Kidney epithelial cell (primary cell): ENCODE measurements around the gene NME5. TPM values are rescaled to one million over a fixed set of nuclear protein-coding genes. Genes with fewer than 3 reads are reported as not detected.
"Not testable (repeated sequence)": the region's sequence is repeated elsewhere in the genome, so short reads cannot be mapped to it uniquely, and the experiment has no call there.

Experiments used
- DNase-seq: peaks from one replicate; pipeline ENCODE4 v3.0.0-alpha.2; 2010; ENCODE audit warnings: low read depth
- H3K27me3 ChIP-seq: 2 replicates; pipeline ENCODE4 v1.6.0; 2011; ENCODE audit warnings: low read length; ENCODE audit not compliant: control insufficient read depth, insufficient read depth
- H3K36me3 ChIP-seq: 2 replicates; pipeline ENCODE4 v1.5.1; 2011; ENCODE audit warnings: low read length; ENCODE audit not compliant: control insufficient read depth, insufficient read depth
- H3K4me3 ChIP-seq: 2 replicates; pipeline ENCODE4 v1.5.1; 2011; ENCODE audit warnings: low read depth, mild to moderate bottlenecking, control low read depth, low read length
- CTCF ChIP-seq: IDR thresholded peaks from 2 replicates; pipeline ENCODE4 v1.5.1; 2011; ENCODE audit warnings: mild to moderate bottlenecking, moderate library complexity, low read length, control low read depth, inconsistent platforms; ENCODE audit not compliant: insufficient read depth, poor library complexity, severe bottlenecking
- total RNA-seq: library from RNA; depleted of rRNA; stranded (reverse); fragments of >200 nt; gene quantifications from 2 replicates; pipeline ENCODE4 v1.2.3, GENCODE V29; 2015

The NME5 gene
- total RNA-seq, 1 donor from 2014 or later, result 4.6 TPM

- no peak overlapping the region for H3K4me3 ChIP-seq
- H3K36me3 ChIP-seq, result no peaks in the 10 kb centered on the region
- no peaks in the 10 kb centered on the region for H3K27me3 ChIP-seq
- no peak for DNase-seq
- no peak for TF ChIP-seq CTCF
Measured at GRCh38 chr5:138149530-138149929, 10.3 kb upstream of the NME5 start.

GRCh38 chr5:138148811-138149210, 9.6 kb upstream of the NME5 start:
- no peaks in the 10 kb centered on the region for H3K36me3 ChIP-seq
- DNase-seq, result peak; percentile 53
- no peak overlapping the region for H3K4me3 ChIP-seq
- H3K27me3 ChIP-seq, result no peaks in the 10 kb centered on the region
- no peak for TF ChIP-seq CTCF

GRCh38 chr5:138143578-138143977, 4.3 kb upstream of the NME5 start:
- not testable (repeated sequence) for DNase-seq, H3K36me3 ChIP-seq

GRCh38 chr5:138141734-138142133, 2.5 kb upstream of the NME5 start:
- no peak for TF ChIP-seq CTCF
- no peaks in the 10 kb centered on the region for H3K36me3 ChIP-seq
- no peak for DNase-seq
- H3K4me3 ChIP-seq, result no peak overlapping the region
- H3K27me3 ChIP-seq, result no peaks in the 10 kb centered on the region

More at GRCh38 chr5:138143578-138143977, 4.3 kb upstream of the NME5 start:
- not testable (repeated sequence) for H3K4me3 ChIP-seq, H3K27me3 ChIP-seq

- Histone ChIP-seq H3K36me3 (no peaks in the 10 kb centered on the region), H3K4me3 (no peak overlapping the region), H3K27me3 (no peaks in the 10 kb centered on the region)
- no peak for TF ChIP-seq CTCF
- no peak for DNase-seq
Measured at GRCh38 chr5:138140268-138140667, 1.0 kb upstream of the NME5 start.

- no peak for TF ChIP-seq CTCF
- Histone ChIP-seq H3K36me3 (no peaks in the 10 kb centered on the region), H3K27me3 (no peaks in the 10 kb centered on the region), H3K4me3 (no peak overlapping the region)
- no peak for DNase-seq
Measured at GRCh38 chr5:138139781-138140090, 508 bp upstream of the NME5 start.

GRCh38 chr5:138132543-138132942, 6.7 kb downstream of the NME5 start:
- TF ChIP-seq CTCF, result no peak
- Histone ChIP-seq H3K36me3 (no peaks in the 10 kb centered on the region), H3K27me3 (no peaks in the 10 kb centered on the region), H3K4me3 (no peak overlapping the region)
- no peak for DNase-seq
